Panc1 (cell line): ENCODE results near the gene ARFGEF3. TPM values are rescaled to one million over a fixed set of nuclear protein-coding genes. Genes with fewer than 3 reads are reported as not detected.

Source experiments
- ATAC-seq: fragments of 200-7000 bp; cut with Tn5 transposase; 2 replicates; pipeline ENCODE4 v1.9.1; 2020; ENCODE audit warnings: mild to moderate bottlenecking, moderate library complexity
- BruUV-seq: library from RNA; stranded (reverse); fragments of 400-500 nt; replicated peaks from 2 replicates; lab custom pipeline; 2021; lab: Mats Ljungman, UMichigan
- CTCF ChIA-PET: fragments of 300-600 bp; sonication (Branson Sonifier 250); formaldehyde crosslinking; loops from one replicate; lab custom pipeline; 2022; ENCODE audit warnings: antibody characterized with exemption; lab: Charles Lee
- POLR2A ChIA-PET: fragments of 300-600 bp; sonication (Branson Sonifier 250); formaldehyde crosslinking; loops from one replicate; lab custom pipeline; 2022; ENCODE audit warnings: antibody characterized with exemption; lab: Charles Lee
- DNase-seq: peaks from one replicate; pipeline ENCODE4 v3.0.0-alpha.2; 2010; ENCODE audit warnings: low read depth, low spot score
- H3K27ac ChIP-seq: 2 replicates; pipeline ENCODE4 v1.5.1; 2011; ENCODE audit warnings: mild to moderate bottlenecking, low read length, inconsistent platforms
- H3K27me3 ChIP-seq: fragments of 200-500 bp; sonication (Bioruptor generic); 2 replicates; pipeline ENCODE4 v1.6.0; 2014; ENCODE audit warnings: low read length, inconsistent platforms; ENCODE audit not compliant: control insufficient read depth, insufficient read depth
- H3K36me3 ChIP-seq: fragments of 200-500 bp; sonication (Bioruptor generic); 2 replicates; pipeline ENCODE4 v1.5.1; 2014; ENCODE audit warnings: inconsistent platforms, mild to moderate bottlenecking, low read length, moderate library complexity; ENCODE audit not compliant: control insufficient read depth, insufficient read depth
- H3K4me1 ChIP-seq: 2 replicates; pipeline ENCODE4 v1.5.1; 2011; ENCODE audit warnings: inconsistent platforms, mild to moderate bottlenecking, low read length, moderate library complexity; ENCODE audit not compliant: control insufficient read depth, insufficient read depth
- H3K4me3 ChIP-seq, 2 experiments: 2 replicates each; pipeline ENCODE4 v1.5.1; 2011 to 2012; ENCODE audit warnings: low read depth in 2 of 2, low read length in 2 of 2, mild to moderate bottlenecking in 2 of 2, inconsistent platforms in 1 of 2, moderate library complexity in 1 of 2
- H3K9me3 ChIP-seq: fragments of 200-500 bp; sonication (Bioruptor generic); 2 replicates; pipeline ENCODE4 v1.5.1; 2014; ENCODE audit warnings: low read depth, mild to moderate bottlenecking, inconsistent platforms, low read length, moderate library complexity; ENCODE audit not compliant: control insufficient read depth, insufficient read depth
- CTCF ChIP-seq: fragments of 450-650 bp; IDR thresholded peaks from 2 replicates; pipeline ENCODE4 v1.5.1; 2017; ENCODE audit warnings: mild to moderate bottlenecking
- POLR2AphosphoS5 ChIP-seq: IDR thresholded peaks from 2 replicates; pipeline ENCODE4 v1.6.1; 2012; ENCODE audit warnings: mild to moderate bottlenecking, low read depth, low read length, moderate library complexity
- REST ChIP-seq, 2 experiments: IDR thresholded peaks; 2 replicates each; pipeline ENCODE4 v1.6.1; 2011 to 2012; ENCODE audit warnings: low read depth in 2 of 2, control low read depth in 1 of 2, low read length in 1 of 2, mild to moderate bottlenecking in 1 of 2, moderate library complexity in 1 of 2; ENCODE audit not compliant: insufficient read depth in 1 of 2
- SIN3A ChIP-seq: IDR thresholded peaks from 2 replicates; pipeline ENCODE4 v1.6.1; 2012; ENCODE audit warnings: low read depth, mild to moderate bottlenecking, low read length, moderate library complexity, borderline replicate concordance; ENCODE audit not compliant: insufficient read depth
- TCF7L2 ChIP-seq: IDR thresholded peaks from 2 replicates; pipeline ENCODE4 v1.6.1; 2011; ENCODE audit warnings: mild to moderate bottlenecking, low read depth, low read length, inconsistent platforms
- in situ Hi-C: cut with HindIII; loops from 2 replicates; pipeline ENCODE4 v1.10.0; 2016; ENCODE audit warnings: low sequenced_read_pairs, low pct_unique_long_range_greater_than_20kb
- intact Hi-C: fragments of 100-400 bp; cut with micrococcal nuclease; formaldehyde crosslinking; loops from one replicate; pipeline ENCODE4 v1.10.0; 2022; ENCODE audit not compliant: unreplicated experiment
- total RNA-seq: library from RNA; stranded (reverse); gene quantifications from one replicate; pipeline ENCODE4 v1.2.1, GENCODE V29; 2021; ENCODE audit not compliant: unreplicated experiment

ARFGEF3 gene
- total RNA-seq, 1 experiment from 2014 or later: 1.5 TPM

- in situ Hi-C loops: no loop called here
- TF ChIP-seq CTCF: no peak
- no peak for TF ChIP-seq SIN3A
- TF ChIP-seq POLR2AphosphoS5: no peak
- no peak for TF ChIP-seq REST (IDR thresholded peaks at IDR 0.05; ENCODE audit: insufficient read depth in 1 of 2, low read depth in 2 of 2, low read length in 1 of 2)
- TF ChIP-seq TCF7L2: no peak
- POLR2A ChIA-PET: no interaction called here
- H3K27ac ChIP-seq: no peak overlapping the region
- ATAC-seq: no peak
- no peaks in the 10 kb centered on the region for H3K36me3 ChIP-seq
- no peaks in the 10 kb centered on the region for H3K27me3 ChIP-seq
- BruUV-seq: no TSS peak
- H3K9me3 ChIP-seq: no peaks in the 10 kb centered on the region
- H3K4me1 ChIP-seq: no peaks in the 10 kb centered on the region
- no peak for DNase-seq
- no peak overlapping the region for H3K4me3 ChIP-seq
- CTCF ChIA-PET: interaction anchor here (0.6 kb wide), 1 partner anchor 294 kb away, joined by 4 read pairs; no protein-coding TSS in a partner anchor
- intact Hi-C loops: no loop called here
Measured at GRCh38 chr6:138297761-138298298, 136.1 kb downstream of the ARFGEF3 start.

GRCh38 chr6:138300469-138300868 lies 138.7 kb downstream of the ARFGEF3 start:
- no TSS peak for BruUV-seq
- CTCF ChIA-PET: no interaction called here
- intact Hi-C loops: no loop called here

More at GRCh38 chr6:138300469-138300868, 138.7 kb downstream of the ARFGEF3 start:
- no peak for ATAC-seq
- H3K27ac ChIP-seq: no peak overlapping the region
- no peak for TF ChIP-seq TCF7L2
- no peak for TF ChIP-seq POLR2AphosphoS5
- no peak for TF ChIP-seq REST (IDR thresholded peaks at IDR 0.05; ENCODE audit: insufficient read depth in 1 of 2, low read depth in 2 of 2, low read length in 1 of 2)
- no peak for TF ChIP-seq SIN3A
- no peak for TF ChIP-seq CTCF
- no peaks in the 10 kb centered on the region for H3K9me3 ChIP-seq
- POLR2A ChIA-PET: no interaction called here
- H3K36me3 ChIP-seq: no peaks in the 10 kb centered on the region
- in situ Hi-C loops: no loop called here
- no peak overlapping the region for H3K4me3 ChIP-seq
- no peaks in the 10 kb centered on the region for H3K4me1 ChIP-seq
- DNase-seq: no peak
- no peaks in the 10 kb centered on the region; the same call in 1 of the 2 replicates for H3K27me3 ChIP-seq
